Activated effector memory CD4-positive, alpha-beta T cell treated with anti-CD3 and anti-CD28 coated beads, Interleukin-2, amount 50 U/mL, for 16 hours (primary cell): ENCODE data around the gene TECPR2.
A peak's percentile ranks its signal among the peaks of the same experiment; 100 is the strongest.
"Not testable (repeated sequence)": the region's sequence is repeated elsewhere in the genome, so short reads cannot be mapped to it uniquely, and the experiment has no call there.

ENCODE experiments used
- DNase-seq: peaks from one replicate; pipeline ENCODE4 v3.0.0-alpha.2; 2020

The TECPR2 gene, protein sequence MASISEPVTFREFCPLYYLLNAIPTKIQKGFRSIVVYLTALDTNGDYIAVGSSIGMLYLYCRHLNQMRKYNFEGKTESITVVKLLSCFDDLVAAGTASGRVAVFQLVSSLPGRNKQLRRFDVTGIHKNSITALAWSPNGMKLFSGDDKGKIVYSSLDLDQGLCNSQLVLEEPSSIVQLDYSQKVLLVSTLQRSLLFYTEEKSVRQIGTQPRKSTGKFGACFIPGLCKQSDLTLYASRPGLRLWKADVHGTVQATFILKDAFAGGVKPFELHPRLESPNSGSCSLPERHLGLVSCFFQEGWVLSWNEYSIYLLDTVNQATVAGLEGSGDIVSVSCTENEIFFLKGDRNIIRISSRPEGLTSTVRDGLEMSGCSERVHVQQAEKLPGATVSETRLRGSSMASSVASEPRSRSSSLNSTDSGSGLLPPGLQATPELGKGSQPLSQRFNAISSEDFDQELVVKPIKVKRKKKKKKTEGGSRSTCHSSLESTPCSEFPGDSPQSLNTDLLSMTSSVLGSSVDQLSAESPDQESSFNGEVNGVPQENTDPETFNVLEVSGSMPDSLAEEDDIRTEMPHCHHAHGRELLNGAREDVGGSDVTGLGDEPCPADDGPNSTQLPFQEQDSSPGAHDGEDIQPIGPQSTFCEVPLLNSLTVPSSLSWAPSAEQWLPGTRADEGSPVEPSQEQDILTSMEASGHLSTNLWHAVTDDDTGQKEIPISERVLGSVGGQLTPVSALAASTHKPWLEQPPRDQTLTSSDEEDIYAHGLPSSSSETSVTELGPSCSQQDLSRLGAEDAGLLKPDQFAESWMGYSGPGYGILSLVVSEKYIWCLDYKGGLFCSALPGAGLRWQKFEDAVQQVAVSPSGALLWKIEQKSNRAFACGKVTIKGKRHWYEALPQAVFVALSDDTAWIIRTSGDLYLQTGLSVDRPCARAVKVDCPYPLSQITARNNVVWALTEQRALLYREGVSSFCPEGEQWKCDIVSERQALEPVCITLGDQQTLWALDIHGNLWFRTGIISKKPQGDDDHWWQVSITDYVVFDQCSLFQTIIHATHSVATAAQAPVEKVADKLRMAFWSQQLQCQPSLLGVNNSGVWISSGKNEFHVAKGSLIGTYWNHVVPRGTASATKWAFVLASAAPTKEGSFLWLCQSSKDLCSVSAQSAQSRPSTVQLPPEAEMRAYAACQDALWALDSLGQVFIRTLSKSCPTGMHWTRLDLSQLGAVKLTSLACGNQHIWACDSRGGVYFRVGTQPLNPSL (N-terminal part only)

GRCh38 chr14:102362545-102363181 is at the start of gene TECPR2, which contains the start of gene CINP:
TSS of gene TECPR2 (plus strand) at chr14:102362941. CDS start at chr14:102376722, 13,781 bp downstream.
TSS of gene CINP (minus strand) at chr14:102362890. CDS start at chr14:102362851, 39 bp downstream.
- DNase-seq: peak; percentile 98

DNA sequence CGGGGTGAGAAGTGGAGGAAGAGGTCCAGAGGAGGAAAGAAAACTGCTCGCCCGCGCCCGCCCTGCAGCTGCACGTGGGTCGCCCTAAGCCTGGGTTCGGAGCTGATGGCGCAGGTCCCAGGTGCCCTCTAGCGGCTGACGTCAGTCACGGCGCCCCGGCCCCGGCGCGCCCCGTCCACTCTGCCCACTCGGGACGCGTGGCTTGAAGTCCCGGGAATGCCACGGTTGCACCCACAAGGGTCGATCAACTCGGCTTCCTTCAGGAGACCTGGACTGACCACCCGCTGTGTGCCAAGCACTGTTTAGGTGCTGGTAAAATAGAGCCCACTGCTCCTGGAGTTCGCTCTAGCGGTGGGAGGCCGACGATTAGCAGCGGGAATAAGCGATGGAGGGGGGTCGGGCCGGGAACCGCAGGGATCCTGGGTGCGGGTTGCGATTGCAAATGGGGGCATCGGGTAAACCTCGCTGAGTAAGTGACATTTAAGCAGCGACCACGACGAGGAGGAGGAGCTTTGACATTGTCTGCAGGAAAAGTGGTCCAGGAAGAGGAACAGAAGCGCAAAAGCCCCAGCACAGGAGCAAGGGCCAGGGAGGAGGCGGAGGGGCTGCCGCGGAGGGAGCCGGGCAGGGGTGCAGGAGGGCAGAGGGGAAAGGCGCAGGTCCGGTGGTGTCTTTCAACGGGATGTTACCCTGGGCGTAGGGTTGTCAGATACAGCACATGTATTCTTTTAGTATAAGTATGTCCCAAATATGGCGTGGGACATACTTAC is 48.3 kb upstream of the TECPR2 start:
- peak; percentile 94 for DNase-seq

DNA sequence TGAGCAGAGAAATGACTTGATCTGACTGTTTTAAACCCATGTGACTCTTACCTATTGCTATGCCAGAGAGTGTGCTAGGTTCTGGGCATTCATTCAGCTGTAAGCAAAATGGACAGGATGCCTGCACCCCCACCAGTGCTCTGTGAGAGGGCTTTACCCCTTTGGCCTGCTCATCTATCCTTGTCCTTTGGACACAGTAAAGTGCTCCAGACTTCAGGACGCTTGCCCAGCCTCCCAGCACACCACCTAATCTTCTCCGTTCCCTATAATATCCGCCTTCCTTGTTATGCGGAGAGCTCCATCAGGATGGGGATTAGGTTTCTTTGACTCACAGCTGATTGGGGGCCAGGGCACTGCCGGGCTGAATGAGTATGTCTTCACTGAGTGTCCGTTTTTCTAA is 47.6 kb upstream of the TECPR2 start:
- no peak for DNase-seq

DNA sequence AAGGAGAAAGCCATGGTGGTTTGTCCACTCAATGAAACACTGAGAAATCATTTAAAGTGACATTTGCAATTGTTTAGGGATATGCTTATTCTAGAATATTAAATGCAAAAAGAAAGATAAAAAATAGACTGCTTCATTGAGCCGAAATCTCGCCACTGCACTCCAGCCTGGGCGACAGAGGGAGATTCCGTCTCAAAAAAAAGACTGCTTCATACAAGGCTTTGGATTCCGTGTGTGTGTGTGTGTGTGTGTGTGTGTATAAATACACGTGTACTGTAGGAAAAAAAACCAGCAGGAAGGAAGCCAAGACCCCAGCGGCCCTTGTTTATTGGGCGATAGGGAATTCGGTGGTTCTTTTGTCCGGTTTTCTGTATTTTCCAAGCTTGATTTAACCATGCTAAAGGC is 46.4 kb upstream of the TECPR2 start:
- DNase-seq: peak; percentile 65

DNA sequence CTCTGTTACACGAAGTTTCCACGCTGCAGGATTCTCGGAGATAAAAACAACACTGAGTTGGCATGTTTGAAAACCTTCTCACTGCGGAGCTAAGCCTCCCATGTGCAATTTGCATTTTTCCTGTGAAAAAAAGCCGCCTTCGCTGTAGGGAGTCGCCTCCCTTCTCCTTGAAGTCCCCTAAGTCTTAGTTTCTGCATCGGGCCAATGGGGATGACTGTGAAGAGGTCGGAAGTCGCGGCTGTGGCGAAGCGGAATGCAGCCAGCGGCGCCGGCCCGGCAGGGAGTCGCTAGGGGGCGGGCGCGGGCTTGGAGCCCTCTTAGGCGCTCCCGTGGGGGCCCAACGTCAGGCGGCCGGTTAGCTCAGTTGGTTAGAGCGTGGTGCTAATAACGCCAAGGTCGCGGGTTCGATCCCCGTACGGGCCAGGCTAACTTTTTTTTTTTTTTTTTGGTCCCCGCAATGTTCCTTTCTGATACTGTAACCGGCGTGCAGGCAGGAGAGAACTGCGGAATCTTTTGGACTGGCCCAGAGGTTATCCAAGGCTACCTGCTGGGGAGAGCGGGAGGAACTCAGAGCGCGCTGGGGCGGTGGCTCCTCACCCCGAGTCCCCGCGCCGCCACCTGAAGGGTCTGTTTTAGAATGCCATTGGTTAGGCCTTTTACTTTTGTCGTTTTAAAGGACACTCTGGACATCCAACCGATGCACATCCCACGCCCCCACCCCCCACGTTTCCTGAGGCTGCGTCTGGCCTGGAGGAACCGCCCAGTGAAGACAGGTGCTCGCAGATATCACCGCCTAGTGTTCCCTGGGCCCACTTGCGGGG is 45.8 kb upstream of the TECPR2 start:
- DNase-seq: peak; percentile 99

- DNase-seq: peak; percentile 66
Measured at GRCh38 chr14:102317564-102318248, 45.0 kb upstream of the TECPR2 start.

DNA sequence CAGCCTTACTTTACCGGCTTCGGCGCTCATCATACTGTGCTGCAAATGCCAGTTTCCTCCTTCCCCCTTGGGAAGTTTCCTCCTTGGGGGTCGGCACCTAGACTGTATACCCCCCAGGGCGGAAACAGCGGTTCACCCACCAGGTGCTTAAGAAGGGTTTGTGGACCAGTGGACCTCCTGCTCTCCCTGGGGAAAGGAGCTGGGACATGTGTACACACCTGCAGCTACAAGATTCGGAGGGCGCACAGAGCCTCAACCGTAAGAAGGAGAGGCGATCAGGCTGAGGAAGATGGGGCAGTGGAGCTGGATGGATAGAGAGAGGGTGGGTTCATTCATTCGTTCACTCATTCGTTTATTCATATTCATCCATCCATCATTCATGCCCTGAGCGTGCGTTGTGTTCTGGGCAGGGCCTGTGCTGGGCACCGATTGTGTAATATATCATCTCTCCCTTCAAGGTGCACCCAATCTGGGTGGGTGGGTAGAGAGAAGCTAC is 43.9 kb upstream of the TECPR2 start:
- no peak for DNase-seq

DNA sequence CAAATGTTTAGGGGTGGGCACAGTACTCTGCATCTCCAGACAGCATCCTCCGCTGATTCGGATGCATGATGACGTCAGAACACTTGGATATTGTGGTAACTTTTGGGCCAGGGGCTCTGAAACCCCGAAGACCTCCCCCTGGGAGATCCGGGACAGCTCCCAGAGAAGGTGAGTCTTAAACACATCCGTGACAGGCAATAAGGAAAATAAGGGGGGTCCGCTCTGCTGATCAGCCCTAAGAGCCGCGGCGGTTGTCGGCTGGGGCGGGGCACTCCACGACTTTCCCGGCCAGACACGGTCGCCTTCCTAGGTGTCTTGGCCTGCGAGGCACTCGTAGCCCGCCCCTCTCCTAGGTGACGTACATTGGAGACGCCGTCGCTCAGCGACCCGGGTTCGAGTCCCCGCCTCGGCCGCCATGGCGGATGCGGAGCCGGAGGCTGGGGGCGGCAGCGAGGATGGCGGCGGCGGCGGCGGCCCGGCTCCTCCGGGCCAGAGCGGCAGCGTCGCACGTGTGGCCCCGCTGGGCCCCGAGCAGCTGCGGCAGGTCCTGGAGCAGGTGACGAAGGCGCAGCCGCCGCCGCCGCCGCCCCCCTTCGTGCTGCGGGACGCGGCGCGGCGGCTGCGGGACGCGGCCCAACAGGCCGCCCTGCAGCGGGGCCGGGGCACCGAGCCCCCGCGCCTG is 43.2 kb upstream of the TECPR2 start, which contains the start of gene ZNF839:
TSS of gene ZNF839 (plus strand) at position 396 of the 682 bp plus-strand sequence. CDS start at position 416, 20 bp downstream.
- peak; percentile 97 for DNase-seq

DNA sequence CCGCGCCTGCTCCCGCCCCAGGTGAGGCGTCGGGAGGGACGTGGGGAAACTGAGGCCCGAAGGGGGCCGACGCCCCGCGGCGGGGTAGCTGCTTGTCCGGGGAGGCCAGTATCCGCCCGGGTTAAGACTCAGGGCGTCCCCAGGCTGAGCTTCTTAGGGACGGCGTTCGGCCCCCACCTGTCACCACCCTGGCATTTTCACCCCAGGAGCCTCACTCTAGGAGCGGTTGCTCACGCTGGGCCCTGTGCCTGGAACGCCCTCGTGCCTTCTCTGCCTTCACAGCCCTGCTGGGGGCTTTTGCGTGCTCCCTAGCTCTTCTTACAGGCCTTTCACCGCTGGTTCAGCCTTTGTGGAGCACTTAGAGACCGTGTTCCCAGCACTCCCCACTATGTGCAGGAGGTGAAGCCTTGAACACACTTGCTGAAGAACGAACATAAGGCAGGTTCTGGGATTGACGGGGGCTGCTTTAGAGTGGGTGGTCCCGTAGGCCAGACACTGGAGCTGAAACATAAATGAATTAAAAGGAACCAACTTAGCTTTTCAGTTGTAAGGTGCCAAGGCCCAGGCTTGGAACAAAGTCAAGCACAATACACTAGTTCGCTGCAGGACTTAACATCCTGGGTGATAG is 42.6 kb upstream of the TECPR2 start:
- DNase-seq: peak; percentile 82

DNA sequence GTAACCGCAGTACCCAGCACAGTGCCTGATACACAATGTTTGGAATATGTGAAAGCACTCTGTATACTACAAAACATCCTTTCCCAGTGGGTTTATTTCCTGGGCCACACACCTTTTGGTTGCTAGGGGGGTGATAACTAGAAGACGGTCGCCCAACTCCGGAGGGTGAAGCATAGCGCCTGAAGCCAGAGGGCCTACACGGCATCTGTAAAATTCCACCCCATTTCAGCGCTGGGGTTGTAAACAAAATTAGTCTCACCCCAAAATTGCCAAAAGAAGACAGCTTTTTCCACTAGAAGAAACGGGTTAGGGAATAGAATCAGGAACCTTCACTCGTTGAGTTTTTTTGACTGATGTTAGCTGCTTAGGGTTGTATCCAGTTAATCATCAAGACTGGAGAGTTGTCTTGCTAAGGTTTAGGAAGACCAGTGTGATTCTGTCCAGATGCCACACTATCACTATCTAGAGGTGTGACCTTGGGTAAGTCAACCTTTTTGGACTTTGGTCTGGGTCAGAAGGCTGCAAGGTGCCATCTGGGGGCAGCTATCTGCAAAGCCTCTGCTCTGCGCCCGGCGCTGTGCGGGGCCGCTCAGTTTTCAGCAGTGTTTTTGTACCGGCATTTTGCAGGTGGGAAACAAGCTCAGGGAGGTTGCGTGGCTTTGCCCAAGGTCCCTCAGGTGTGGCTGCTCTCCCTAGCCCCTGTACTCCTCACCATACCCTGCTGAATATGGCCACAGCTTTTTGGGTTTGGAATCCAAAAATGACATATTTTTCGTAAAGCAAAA is 41.9 kb upstream of the TECPR2 start:
- DNase-seq: no peak

GRCh38 chr14:102321456-102322422 is 41.0 kb upstream of the TECPR2 start:
- DNase-seq: no peak

- peak; percentile 67 for DNase-seq
Measured at GRCh38 chr14:102323102-102323501, 39.6 kb upstream of the TECPR2 start.

GRCh38 chr14:102325791-102326345 is 36.9 kb upstream of the TECPR2 start:
- DNase-seq: no peak

DNA sequence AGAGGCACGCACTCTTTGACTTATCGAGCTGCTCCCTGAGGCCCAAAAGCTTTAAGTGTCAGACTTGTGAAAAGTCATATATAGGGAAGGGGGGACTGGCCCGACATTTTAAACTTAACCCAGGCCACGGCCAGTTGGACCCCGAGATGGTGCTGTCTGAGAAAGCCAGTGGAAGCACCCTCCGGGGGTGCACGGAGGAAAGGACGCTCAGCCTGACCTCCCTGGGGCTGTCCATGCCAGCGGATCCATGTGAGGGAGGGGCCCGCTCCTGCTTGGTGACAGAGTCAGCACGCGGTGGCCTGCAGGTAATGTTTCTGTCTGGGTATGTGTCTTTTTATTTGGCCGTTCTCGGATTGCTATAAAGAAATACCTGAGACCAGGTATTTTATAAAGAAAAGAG is 36.2 kb upstream of the TECPR2 start:
- no peak for DNase-seq

DNA sequence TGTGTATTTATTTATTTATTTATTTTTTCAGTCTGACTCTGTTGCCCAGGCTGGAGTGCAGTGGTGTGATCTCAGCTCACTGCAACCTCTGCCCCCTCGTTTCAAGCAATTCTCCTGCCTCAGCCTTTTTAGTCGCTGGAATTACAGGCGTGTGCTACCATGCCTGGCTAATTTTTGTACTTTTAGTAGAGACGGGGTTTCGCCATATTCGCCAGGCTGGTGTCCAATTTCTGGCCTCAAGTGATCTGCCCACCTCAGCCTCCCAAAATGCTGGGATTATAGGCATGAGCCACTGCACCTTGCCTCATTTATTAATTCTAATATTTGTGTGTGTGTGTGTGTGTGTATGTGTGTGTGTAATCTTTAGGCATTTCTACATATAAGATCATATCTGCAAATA is 33.4 kb upstream of the TECPR2 start:
- not testable (repeated sequence) for DNase-seq

GRCh38 chr14:102330806-102331205 is 31.9 kb upstream of the TECPR2 start:
- DNase-seq: no peak
